GM12801 (cell line): Measurements from ENCODE around the gene ALOX12B.

Experiments used
- CTCF ChIP-seq: IDR thresholded peaks from one replicate; pipeline ENCODE4 v1.5.1; 2011; ENCODE audit warnings: control low read depth; ENCODE audit not compliant: insufficient read length; ENCODE audit errors: extremely low read depth

The ALOX12B gene

DNA sequence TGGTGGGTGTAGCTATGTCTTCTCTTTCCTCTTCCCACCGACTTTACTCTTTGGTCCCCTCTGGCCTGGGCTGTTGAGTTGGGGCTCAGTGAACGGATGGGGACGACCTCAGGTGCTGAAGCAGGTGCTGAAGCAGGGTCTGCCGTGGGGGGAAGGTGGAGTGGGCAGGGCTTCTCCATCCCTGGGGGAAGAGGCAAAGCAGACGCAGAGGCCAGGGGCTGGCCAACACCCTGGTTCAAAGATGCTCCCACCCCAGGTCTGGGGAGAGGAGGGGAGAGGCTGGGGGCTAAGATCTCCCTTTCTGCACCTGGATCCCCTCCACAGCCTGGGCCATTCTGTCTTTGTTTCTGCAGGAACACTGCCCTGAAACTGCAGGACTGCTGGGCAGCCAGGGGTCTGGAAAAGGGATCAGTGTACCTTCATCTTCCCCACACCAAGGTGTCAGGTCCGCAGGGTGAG, 22.9 kb downstream of the ALOX12B start:
- TF ChIP-seq CTCF: no peak

GRCh38 chr17:8063761-8064534, 23.6 kb downstream of the ALOX12B start:
- no peak for TF ChIP-seq CTCF

GRCh38 chr17:8062807-8063483, 24.6 kb downstream of the ALOX12B start:
- no peak for TF ChIP-seq CTCF

DNA sequence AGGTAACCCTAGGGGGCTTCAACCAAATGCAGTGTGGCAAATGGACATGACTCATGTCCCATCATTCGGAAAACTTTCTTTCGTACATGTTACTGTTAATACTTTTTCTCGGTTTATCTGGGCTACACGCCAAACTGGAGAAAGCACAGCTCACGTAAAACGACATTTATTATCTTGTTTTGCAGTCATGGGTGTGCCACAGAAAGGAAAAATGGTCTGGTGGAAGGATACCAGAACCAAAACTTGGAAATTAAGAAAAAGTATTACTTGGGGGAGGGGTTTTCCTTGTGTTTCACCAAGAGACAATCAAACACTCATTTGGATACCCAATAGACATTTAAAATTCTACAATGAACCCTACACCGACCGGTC, 25.1 kb downstream of the ALOX12B start:
- no peak for TF ChIP-seq CTCF

GRCh38 chr17:8060274-8060673, 27.2 kb downstream of the ALOX12B start:
- TF ChIP-seq CTCF: no peak

GRCh38 chr17:8059131-8059530, 28.4 kb downstream of the ALOX12B start:
- TF ChIP-seq CTCF: no peak

GRCh38 chr17:8057691-8058114, 29.8 kb downstream of the ALOX12B start:
- TF ChIP-seq CTCF: no peak
